A549 treated with AZD2906 at 1 μM for 4 hours (cell line): ENCODE results near the gene NOSTRIN. TPM values are rescaled to one million over a fixed set of nuclear protein-coding genes. Genes with fewer than 3 reads are reported as not detected.

Experiments
- total RNA-seq: library from RNA; stranded (reverse); fragments of 200-300 nt; extraction: Qiagen RNA extraction; gene quantifications from 5 replicates; pipeline ENCODE4 v1.2.3, GENCODE V29; 2022

The NOSTRIN gene
- total RNA-seq, result 1.2 to 2.5 TPM (median 1.9 TPM) in 5 replicates

GRCh38 chr2:168801961-168802858 lies at the start of gene NOSTRIN:
NOSTRIN (plus strand) TSS chr2:168802637; CDS start chr2:168802647, 10 bp downstream.

DNA sequence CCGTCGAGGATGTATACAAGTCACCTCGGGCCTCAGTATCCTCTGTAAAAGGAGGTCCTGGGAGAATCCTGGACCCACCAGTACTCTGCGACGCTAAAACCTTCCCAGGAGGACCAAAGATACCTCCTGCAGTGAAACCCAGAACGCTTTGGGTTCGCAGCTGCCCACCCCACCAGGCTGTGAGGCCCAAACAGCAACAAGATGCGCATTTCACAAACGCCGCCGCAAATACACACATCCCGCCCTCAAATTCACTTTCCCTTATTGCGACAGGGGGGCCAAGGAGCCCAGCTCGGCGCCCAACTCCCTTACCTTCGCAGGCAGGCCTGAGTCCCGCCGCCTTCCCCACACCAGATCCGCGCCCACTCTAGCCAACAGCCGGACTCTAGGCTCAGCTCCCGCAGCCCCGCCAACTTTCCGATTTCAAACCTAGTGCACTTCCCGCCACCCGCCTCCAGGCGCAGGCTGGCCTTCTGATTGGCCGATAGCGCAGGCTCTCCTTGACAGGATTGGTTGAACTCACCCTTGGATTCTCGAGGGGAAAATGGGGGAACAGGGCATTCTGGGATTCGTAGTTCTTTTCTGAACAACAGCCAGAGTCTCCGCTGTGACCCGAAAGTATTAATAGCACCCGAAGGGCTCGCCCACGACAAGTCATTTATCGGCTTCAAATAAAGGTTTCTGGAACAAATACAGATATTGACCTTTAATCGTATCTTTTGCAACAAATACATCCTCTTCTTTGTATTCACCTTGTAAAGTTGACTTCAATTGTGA lies 87.8 kb downstream of the NOSTRIN start, which contains the start of gene SPC25:
TSS of gene SPC25 (minus strand) at position 425 of the 777 bp plus-strand sequence. CDS start 911 bp downstream, outside the sequence.

DNA sequence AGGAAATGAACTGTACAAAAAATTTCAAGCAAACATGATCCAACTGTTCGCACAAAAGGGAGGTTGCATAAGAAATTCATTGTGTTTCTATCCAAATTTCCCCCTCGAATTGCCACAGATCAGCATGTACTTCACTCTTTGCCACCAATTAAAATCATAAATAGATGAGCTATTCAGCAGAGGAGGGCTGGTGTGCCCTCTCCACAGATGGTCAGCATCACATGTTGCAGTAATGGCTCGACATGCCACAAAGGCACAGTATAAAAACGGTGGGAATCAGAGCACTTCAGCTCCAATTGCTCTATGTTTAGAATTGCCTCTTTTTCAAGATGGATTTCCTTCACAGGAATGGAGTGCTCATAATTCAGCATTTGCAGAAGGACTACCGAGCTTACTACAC lies 98.6 kb downstream of the NOSTRIN start, which contains the start of gene G6PC2:
TSS of gene G6PC2 (plus strand) at position 289 of the 400 bp plus-strand sequence. CDS start at position 330, 41 bp downstream.

Other genes with a start within 250 kb of the NOSTRIN start
- gene SPC25, start 87.8 kb downstream of the NOSTRIN start, total RNA-seq, result 15.2 to 19.4 TPM (median 18.3 TPM) in 5 replicates
- gene G6PC2, start 98.7 kb downstream of the NOSTRIN start, total RNA-seq, result not detected in 5 replicates
- gene ABCB11, start 228.7 kb downstream of the NOSTRIN start, total RNA-seq, result 0.01 to 0.06 TPM (median 0.02 TPM) in 5 replicates